ENCODE results near the gene PRKAR2A.

PRKAR2A gene

DNA sequence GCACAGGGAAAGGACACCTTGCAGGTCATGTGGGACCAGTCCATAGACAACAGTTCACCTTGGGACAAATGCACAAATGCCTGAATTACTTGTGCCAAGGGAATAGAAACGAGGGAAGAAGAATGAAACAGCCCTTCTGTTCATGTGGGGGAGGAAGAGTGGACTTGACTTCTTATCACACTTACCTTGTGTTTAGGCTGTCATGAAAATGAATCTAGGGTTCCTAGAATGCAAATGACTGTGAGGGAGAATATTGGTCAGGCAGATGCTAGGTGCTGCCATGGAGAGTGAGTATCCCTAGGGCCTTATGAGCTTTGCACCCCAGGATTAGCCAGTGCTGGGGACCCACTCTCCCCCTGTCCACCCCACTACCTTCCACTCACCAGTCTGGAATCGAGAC is 11.0 kb upstream of the PRKAR2A start:
- H3K79me2 ChIP-seq (ENCODE audit: low read length) = peaks cover 4% of the 10 kb centered on the region; the same call in 1 of the 2 replicates
- H3F3A ChIP-seq (ENCODE audit: insufficient read depth, low read length) = 0 out of 2 replicates have a peak, but pooled peaks cover 2% of the 10 kb centered on the region
- H3K27me3 ChIP-seq (replicated peaks; ENCODE audit: insufficient read depth, low read length) = no peaks in the 10 kb centered on the region
- H3K9ac ChIP-seq (ENCODE audit: low read length) = no peak overlapping the region
- no peak overlapping the region for H3K4me2 ChIP-seq (ENCODE audit: low read depth, low read length)
- no peaks in the 10 kb centered on the region for H3K9me2 ChIP-seq (replicated peaks; ENCODE audit: insufficient read depth, low read length)
- TF ChIP-seq EZH2 (optimal IDR thresholded peaks at IDR 0.05; ENCODE audit: low read depth, low read length) (no peak), EZH2phosphoT487 (IDR thresholded peaks at IDR 0.05; ENCODE audit: low read length) (no peak), CTCF (IDR thresholded peaks at IDR 0.05; ENCODE audit: low read length) (no peak)
- H3K4me1 ChIP-seq (ENCODE audit: low read length) = no peaks in the 10 kb centered on the region
- H2AFZ ChIP-seq (ENCODE audit: low read length) = no peak overlapping the region
- DNase-seq = no peak
- no peaks in the 10 kb centered on the region; the same call in 1 of the 2 replicates for H3K36me3 ChIP-seq (replicated peaks; ENCODE audit: insufficient read depth, low read length)
- no peaks in the 10 kb centered on the region for H3K9me3 ChIP-seq (replicated peaks; ENCODE audit: insufficient read depth, low read length)
- H3K27ac ChIP-seq (ENCODE audit: low read length) = no peak overlapping the region
- H4K20me1 ChIP-seq (ENCODE audit: insufficient read depth, low read length) = no peaks in the 10 kb centered on the region
- no peak overlapping the region for H3K4me3 ChIP-seq (ENCODE audit: low read length)

DNA sequence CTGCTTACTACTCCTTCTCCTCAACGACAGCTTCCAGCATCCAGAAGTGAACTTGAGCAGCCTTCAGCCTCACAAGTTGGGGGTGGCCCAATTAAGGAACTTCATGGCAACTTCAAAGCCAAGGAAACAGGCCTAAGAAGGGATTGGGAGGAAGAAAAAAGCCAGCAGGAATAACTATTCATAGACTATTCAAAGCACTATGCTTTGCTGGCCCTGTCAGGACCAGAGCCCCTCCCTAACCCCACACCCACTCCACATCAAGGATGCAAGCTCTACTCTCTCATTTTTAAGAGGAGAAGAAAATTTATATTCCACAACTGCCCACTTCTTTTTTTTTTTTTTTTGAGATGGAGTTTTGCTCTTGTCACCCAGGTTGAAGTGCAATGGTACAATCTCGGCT is 10.0 kb upstream of the PRKAR2A start:
- Histone ChIP-seq H3K9me3 (replicated peaks; ENCODE audit: insufficient read depth, low read length) (no peaks in the 10 kb centered on the region), H3K9ac (ENCODE audit: low read length) (no peak overlapping the region), H3K9me2 (replicated peaks; ENCODE audit: insufficient read depth, low read length) (no peaks in the 10 kb centered on the region), H3K4me1 (ENCODE audit: low read length) (no peaks in the 10 kb centered on the region), H3K27ac (ENCODE audit: low read length) (no peak overlapping the region), H2AFZ (ENCODE audit: low read length) (no peak overlapping the region), H3K27me3 (replicated peaks; ENCODE audit: insufficient read depth, low read length) (no peaks in the 10 kb centered on the region), H3F3A (ENCODE audit: insufficient read depth, low read length) (0 out of 2 replicates have a peak, but pooled peaks cover 2% of the 10 kb centered on the region), H3K79me2 (ENCODE audit: low read length) (peaks cover 4% of the 10 kb centered on the region; the same call in 1 of the 2 replicates), H3K4me2 (ENCODE audit: low read depth, low read length) (no peak overlapping the region), H3K36me3 (replicated peaks; ENCODE audit: insufficient read depth, low read length) (no peaks in the 10 kb centered on the region; the same call in 1 of the 2 replicates), H3K4me3 (ENCODE audit: low read length) (no peak overlapping the region), H4K20me1 (ENCODE audit: insufficient read depth, low read length) (no peaks in the 10 kb centered on the region)
- DNase-seq = no peak
- TF ChIP-seq EZH2 (optimal IDR thresholded peaks at IDR 0.05; ENCODE audit: low read depth, low read length) = no peak
- no peak for TF ChIP-seq EZH2phosphoT487 (IDR thresholded peaks at IDR 0.05; ENCODE audit: low read length)
- no peak for TF ChIP-seq CTCF (IDR thresholded peaks at IDR 0.05; ENCODE audit: low read length)

- Histone ChIP-seq H3K4me2 (ENCODE audit: low read depth, low read length) (no peak overlapping the region), H3K9ac (ENCODE audit: low read length) (no peak overlapping the region), H3K27me3 (replicated peaks; ENCODE audit: insufficient read depth, low read length) (no peaks in the 10 kb centered on the region), H3K9me2 (replicated peaks; ENCODE audit: insufficient read depth, low read length) (no peaks in the 10 kb centered on the region), H3K27ac (ENCODE audit: low read length) (no peak overlapping the region), H3F3A (ENCODE audit: insufficient read depth, low read length) (0 out of 2 replicates have a peak, but pooled peaks cover 2% of the 10 kb centered on the region), H3K4me1 (ENCODE audit: low read length) (no peaks in the 10 kb centered on the region), H3K36me3 (replicated peaks; ENCODE audit: insufficient read depth, low read length) (no peaks in the 10 kb centered on the region; the same call in 1 of the 2 replicates), H2AFZ (ENCODE audit: low read length) (no peak overlapping the region), H3K9me3 (replicated peaks; ENCODE audit: insufficient read depth, low read length) (no peaks in the 10 kb centered on the region), H3K4me3 (ENCODE audit: low read length) (no peak overlapping the region), H3K79me2 (ENCODE audit: low read length) (no peaks in the 10 kb centered on the region), H4K20me1 (ENCODE audit: insufficient read depth, low read length) (no peaks in the 10 kb centered on the region)
- no peak for TF ChIP-seq CTCF (IDR thresholded peaks at IDR 0.05; ENCODE audit: low read length)
- TF ChIP-seq EZH2phosphoT487 (IDR thresholded peaks at IDR 0.05; ENCODE audit: low read length) = no peak
- no peak for TF ChIP-seq EZH2 (optimal IDR thresholded peaks at IDR 0.05; ENCODE audit: low read depth, low read length)
- DNase-seq = no peak
Measured at GRCh38 chr3:48856469-48856868, 8.8 kb upstream of the PRKAR2A start.

Data from MM.1S (cell line).